ENCODE results near the gene MIPEP. TPM values are rescaled to one million over a fixed set of nuclear protein-coding genes. Genes with fewer than 3 reads are reported as not detected.

MIPEP gene
- total and polyA plus RNA-seq, 12 donors, result 13.9 to 28.6 (median 20.7) TPM

GRCh38 chr13:23776698-23777574 is 112.3 kb downstream of the MIPEP start:
- H3K4me1 ChIP-seq (replicated peaks in 1 of 2), result no peaks in the 10 kb centered on the region
- no peak overlapping the region for H3K4me3 ChIP-seq
- TF ChIP-seq, protein P1, sequence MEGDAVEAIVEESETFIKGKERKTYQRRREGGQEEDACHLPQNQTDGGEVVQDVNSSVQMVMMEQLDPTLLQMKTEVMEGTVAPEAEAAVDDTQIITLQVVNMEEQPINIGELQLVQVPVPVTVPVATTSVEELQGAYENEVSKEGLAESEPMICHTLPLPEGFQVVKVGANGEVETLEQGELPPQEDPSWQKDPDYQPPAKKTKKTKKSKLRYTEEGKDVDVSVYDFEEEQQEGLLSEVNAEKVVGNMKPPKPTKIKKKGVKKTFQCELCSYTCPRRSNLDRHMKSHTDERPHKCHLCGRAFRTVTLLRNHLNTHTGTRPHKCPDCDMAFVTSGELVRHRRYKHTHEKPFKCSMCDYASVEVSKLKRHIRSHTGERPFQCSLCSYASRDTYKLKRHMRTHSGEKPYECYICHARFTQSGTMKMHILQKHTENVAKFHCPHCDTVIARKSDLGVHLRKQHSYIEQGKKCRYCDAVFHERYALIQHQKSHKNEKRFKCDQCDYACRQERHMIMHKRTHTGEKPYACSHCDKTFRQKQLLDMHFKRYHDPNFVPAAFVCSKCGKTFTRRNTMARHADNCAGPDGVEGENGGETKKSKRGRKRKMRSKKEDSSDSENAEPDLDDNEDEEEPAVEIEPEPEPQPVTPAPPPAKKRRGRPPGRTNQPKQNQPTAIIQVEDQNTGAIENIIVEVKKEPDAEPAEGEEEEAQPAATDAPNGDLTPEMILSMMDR (IDR thresholded peaks at IDR 0.05), result no peak
- no peak for TF ChIP-seq POLR2A (IDR thresholded peaks at IDR 0.05)
- intact Hi-C loops (cut with DNase I), result no loop called here
- no peak for DNase-seq
- WGBS, 4 donors, result 55 to 64% (median 61%) methylated on average over 3 of the region's 3 CpGs
- H3K9me3 ChIP-seq (replicated peaks in 1 of 3), result no peaks in the 10 kb centered on the region
- H3K27ac ChIP-seq, result no peak overlapping the region
- no peaks in the 10 kb centered on the region for H3K27me3 ChIP-seq
- H3K36me3 ChIP-seq (replicated peaks in 1 of 2), result no peaks in the 10 kb centered on the region

- Histone ChIP-seq H3K27me3 (no peaks in the 10 kb centered on the region), H3K36me3 (replicated peaks in 1 of 2) (no peaks in the 10 kb centered on the region), H3K27ac (no peak overlapping the region), H3K9me3 (replicated peaks in 1 of 3) (no peaks in the 10 kb centered on the region), H3K4me3 (no peak overlapping the region), H3K4me1 (replicated peaks in 1 of 2) (no peaks in the 10 kb centered on the region)
- intact Hi-C loops (cut with DNase I), result no loop called here
- 48 to 49% (median 48%) methylated on average over 2 of the region's 2 CpGs for WGBS, 4 donors
- TF ChIP-seq, protein P1 (IDR thresholded peaks at IDR 0.05), result no peak
- no peak for TF ChIP-seq POLR2A (IDR thresholded peaks at IDR 0.05)
- no peak for DNase-seq
Observed at GRCh38 chr13:23772717-23773116, 116.5 kb downstream of the MIPEP start.

GRCh38 chr13:23771956-23772355 is 117.2 kb downstream of the MIPEP start:
- Histone ChIP-seq H3K4me1 (replicated peaks in 1 of 2) (no peaks in the 10 kb centered on the region), H3K36me3 (replicated peaks in 1 of 2) (no peaks in the 10 kb centered on the region), H3K27ac (no peak overlapping the region), H3K4me3 (no peak overlapping the region), H3K9me3 (replicated peaks in 1 of 3) (no peaks in the 10 kb centered on the region), H3K27me3 (no peaks in the 10 kb centered on the region)
- intact Hi-C loops (cut with DNase I), result no loop called here
- TF ChIP-seq, protein P1 (IDR thresholded peaks at IDR 0.05), result no peak
- no peak for TF ChIP-seq POLR2A (IDR thresholded peaks at IDR 0.05)
- 70 to 82% (median 72%) methylated on average over 4 of the region's 4 CpGs for WGBS, 4 donors
- DNase-seq, result no peak

DNA sequence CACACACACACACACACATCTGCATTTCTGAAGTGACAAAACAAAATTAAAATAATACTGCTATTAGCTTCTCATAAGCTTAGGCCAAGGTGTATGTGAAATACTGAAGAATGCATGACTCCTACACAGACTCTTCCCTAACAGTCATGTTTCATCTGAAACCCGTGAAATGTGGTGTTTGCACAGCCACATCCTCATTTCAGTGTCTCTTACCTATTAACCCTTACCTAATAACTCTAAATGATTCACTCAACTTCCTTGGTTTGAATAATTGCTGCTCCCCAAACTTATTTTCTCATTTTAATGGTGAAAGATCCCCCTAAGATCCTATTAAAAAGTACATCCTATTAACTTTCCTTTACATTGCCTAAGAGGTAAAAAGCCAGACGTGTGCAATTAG is 117.6 kb downstream of the MIPEP start:
- Histone ChIP-seq H3K4me1 (replicated peaks in 1 of 2) (no peaks in the 10 kb centered on the region), H3K27me3 (no peaks in the 10 kb centered on the region), H3K36me3 (replicated peaks in 1 of 2) (no peaks in the 10 kb centered on the region), H3K27ac (no peak overlapping the region), H3K9me3 (replicated peaks in 1 of 3) (no peaks in the 10 kb centered on the region), H3K4me3 (no peak overlapping the region)
- intact Hi-C loops (cut with DNase I), result no loop called here
- DNase-seq, result no peak
- TF ChIP-seq POLR2A (IDR thresholded peaks at IDR 0.05), result no peak
- TF ChIP-seq, protein P1 (IDR thresholded peaks at IDR 0.05), result no peak
- WGBS, 4 donors, result 72 to 82% (median 74%) methylated on average over 2 of the region's 2 CpGs

Data from adrenal gland (tissue), 12 donors.